ENCODE data around the gene CEP192. TPM values are rescaled to one million over a fixed set of nuclear protein-coding genes. Genes with fewer than 3 reads are reported as not detected.

CEP192 gene
- total RNA-seq, 1 donor from 2014 or later: 13.9 TPM

DNA sequence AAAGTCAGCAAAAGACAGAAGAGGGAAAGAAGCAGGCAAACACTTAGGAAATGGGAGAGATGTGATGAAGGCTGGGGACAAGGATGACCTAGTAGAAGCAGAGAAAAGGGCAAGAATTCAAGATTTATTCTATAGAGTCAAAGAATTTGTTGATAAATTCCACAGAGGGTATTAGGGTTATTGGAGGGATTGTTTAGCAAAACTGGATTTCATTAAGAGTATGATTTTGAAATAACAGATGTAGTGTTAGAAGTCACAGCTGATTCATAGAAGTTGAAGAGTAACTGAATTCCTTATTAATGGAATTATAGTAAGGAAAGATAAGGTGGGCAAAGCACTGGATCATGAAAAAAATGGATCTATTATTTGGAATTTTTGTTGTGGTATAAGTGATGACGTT, 48.6 kb downstream of the CEP192 start:
- Mint-ChIP-seq H3K27ac (ENCODE audit: unreplicated experiment) (no peak overlapping the region), H3K36me3 (ENCODE audit: low read depth, unreplicated experiment) (peaks cover 12% of the 10 kb centered on the region), H3K4me1 (ENCODE audit: low read depth, unreplicated experiment) (peaks cover 7% of the 10 kb centered on the region), H3K9me3 (ENCODE audit: unreplicated experiment) (no peaks in the 10 kb centered on the region), H3K4me3 (ENCODE audit: unreplicated experiment) (no peak overlapping the region), H3K27me3 (ENCODE audit: low read depth, unreplicated experiment) (no peaks in the 10 kb centered on the region)
- no peak overlapping the region for H2AFZ ChIP-seq (ENCODE audit: low read depth, low read length)
- TF ChIP-seq, protein P1, sequence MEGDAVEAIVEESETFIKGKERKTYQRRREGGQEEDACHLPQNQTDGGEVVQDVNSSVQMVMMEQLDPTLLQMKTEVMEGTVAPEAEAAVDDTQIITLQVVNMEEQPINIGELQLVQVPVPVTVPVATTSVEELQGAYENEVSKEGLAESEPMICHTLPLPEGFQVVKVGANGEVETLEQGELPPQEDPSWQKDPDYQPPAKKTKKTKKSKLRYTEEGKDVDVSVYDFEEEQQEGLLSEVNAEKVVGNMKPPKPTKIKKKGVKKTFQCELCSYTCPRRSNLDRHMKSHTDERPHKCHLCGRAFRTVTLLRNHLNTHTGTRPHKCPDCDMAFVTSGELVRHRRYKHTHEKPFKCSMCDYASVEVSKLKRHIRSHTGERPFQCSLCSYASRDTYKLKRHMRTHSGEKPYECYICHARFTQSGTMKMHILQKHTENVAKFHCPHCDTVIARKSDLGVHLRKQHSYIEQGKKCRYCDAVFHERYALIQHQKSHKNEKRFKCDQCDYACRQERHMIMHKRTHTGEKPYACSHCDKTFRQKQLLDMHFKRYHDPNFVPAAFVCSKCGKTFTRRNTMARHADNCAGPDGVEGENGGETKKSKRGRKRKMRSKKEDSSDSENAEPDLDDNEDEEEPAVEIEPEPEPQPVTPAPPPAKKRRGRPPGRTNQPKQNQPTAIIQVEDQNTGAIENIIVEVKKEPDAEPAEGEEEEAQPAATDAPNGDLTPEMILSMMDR (IDR thresholded peaks at IDR 0.05; ENCODE audit: insufficient read depth, low read depth, low read length): no peak
- TF ChIP-seq EZH2 (IDR thresholded peaks at IDR 0.05; ENCODE audit: insufficient read depth, low read length): no peak
- no peaks in the 10 kb centered on the region for H3K4me1 ChIP-seq (ENCODE audit: insufficient read depth, low read length)
- no peaks in the 10 kb centered on the region for H3K9me3 ChIP-seq (ENCODE audit: insufficient read depth, low read depth, low read length)
- no peak overlapping the region for H3K27ac ChIP-seq (ENCODE audit: low read depth, low read length)
- no peak for DNase-seq (ENCODE audit: low read depth)
- no peaks in the 10 kb centered on the region for H3K27me3 ChIP-seq (ENCODE audit: insufficient read depth, low read length)
- H3K36me3 ChIP-seq (ENCODE audit: insufficient read depth, low read length): peaks cover 9% of the 10 kb centered on the region
- peaks cover 3% of the 10 kb centered on the region for H3K79me2 ChIP-seq (ENCODE audit: insufficient read depth, low read length)
- no peaks in the 10 kb centered on the region for H4K20me1 ChIP-seq (ENCODE audit: insufficient read depth, low read length)
- H3K4me3 ChIP-seq (ENCODE audit: insufficient read depth, low read depth, low read length): no peak overlapping the region
- H3K4me2 ChIP-seq (ENCODE audit: low read length): no peak overlapping the region
- H3K9ac ChIP-seq (ENCODE audit: low read length): no peak overlapping the region
- no peak for FAIRE-seq

DNA sequence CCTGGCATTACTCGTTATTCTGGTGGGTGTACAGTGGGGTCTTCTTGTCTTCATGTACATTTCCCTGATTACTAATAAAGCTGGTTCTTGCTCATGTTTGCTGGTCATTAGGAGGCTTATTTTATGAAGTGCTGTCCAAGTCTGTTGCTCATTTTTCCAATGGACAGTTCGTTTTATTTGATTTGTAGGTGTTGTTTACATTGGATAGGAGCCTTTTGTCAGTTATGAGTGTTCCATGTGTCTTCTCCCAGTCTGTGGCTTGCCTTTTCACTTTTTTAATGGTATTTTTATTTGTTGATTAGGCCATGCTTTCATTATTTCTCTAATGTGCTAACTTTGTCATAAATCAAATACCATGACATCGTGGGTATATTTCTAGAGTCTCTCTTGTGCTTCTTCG, 51.9 kb downstream of the CEP192 start:
- FAIRE-seq (no peak), DNase-seq (ENCODE audit: low read depth) (no peak)
- H3K27ac Mint-ChIP-seq (ENCODE audit: unreplicated experiment): no peak overlapping the region
- no peaks in the 10 kb centered on the region for H3K4me1 ChIP-seq (ENCODE audit: insufficient read depth, low read length)
- no peak overlapping the region for H3K4me2 ChIP-seq (ENCODE audit: low read length)
- peaks cover 9% of the 10 kb centered on the region for H3K36me3 Mint-ChIP-seq (ENCODE audit: low read depth, unreplicated experiment)
- H3K4me3 Mint-ChIP-seq (ENCODE audit: unreplicated experiment): no peak overlapping the region
- TF ChIP-seq EZH2 (IDR thresholded peaks at IDR 0.05; ENCODE audit: insufficient read depth, low read length): no peak
- TF ChIP-seq, protein P1 (IDR thresholded peaks at IDR 0.05; ENCODE audit: insufficient read depth, low read depth, low read length): no peak
- H3K27ac ChIP-seq (ENCODE audit: low read depth, low read length): no peak overlapping the region
- no peak overlapping the region for H3K9ac ChIP-seq (ENCODE audit: low read length)
- H3K4me1 Mint-ChIP-seq (ENCODE audit: low read depth, unreplicated experiment): peaks cover 3% of the 10 kb centered on the region
- no peaks in the 10 kb centered on the region for H3K27me3 ChIP-seq (ENCODE audit: insufficient read depth, low read length)
- no peaks in the 10 kb centered on the region for H3K9me3 ChIP-seq (ENCODE audit: insufficient read depth, low read depth, low read length)
- no peaks in the 10 kb centered on the region for H3K9me3 Mint-ChIP-seq (ENCODE audit: unreplicated experiment)
- no peak overlapping the region for H2AFZ ChIP-seq (ENCODE audit: low read depth, low read length)
- no peaks in the 10 kb centered on the region for H4K20me1 ChIP-seq (ENCODE audit: insufficient read depth, low read length)
- H3K27me3 Mint-ChIP-seq (ENCODE audit: low read depth, unreplicated experiment): no peaks in the 10 kb centered on the region
- H3K79me2 ChIP-seq (ENCODE audit: insufficient read depth, low read length): peaks cover 3% of the 10 kb centered on the region
- no peak overlapping the region for H3K4me3 ChIP-seq (ENCODE audit: insufficient read depth, low read depth, low read length)
- peaks cover 11% of the 10 kb centered on the region for H3K36me3 ChIP-seq (ENCODE audit: insufficient read depth, low read length)

DNA sequence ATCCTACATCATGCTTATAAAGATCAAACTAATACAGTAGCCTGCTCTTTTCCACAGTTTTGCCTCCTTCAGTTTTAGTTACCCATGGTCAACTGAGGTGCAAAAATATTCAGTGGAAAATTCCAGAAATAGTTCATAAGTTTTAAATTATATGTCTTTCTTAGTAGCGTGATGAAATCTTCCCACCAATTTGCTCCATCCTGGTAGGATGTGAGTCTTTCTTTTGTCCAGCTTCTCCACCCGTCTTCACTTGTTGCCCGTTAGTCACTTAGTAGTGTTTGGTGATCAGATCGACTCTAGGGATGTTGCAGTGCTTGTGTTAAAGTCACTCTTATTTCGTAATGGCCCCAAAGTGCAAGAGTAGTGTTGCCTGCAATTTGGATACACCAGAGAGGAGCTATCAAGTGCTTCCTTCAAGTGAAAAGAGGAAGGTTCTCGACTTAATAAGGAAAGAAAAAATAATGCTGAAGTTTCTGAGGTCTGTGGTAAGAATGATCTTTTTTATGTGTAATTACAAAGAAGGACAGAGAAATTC, 57.0 kb downstream of the CEP192 start:
- Histone ChIP-seq H3K27me3 (ENCODE audit: insufficient read depth, low read length) (no peaks in the 10 kb centered on the region), H3K79me2 (ENCODE audit: insufficient read depth, low read length) (peaks cover 3% of the 10 kb centered on the region), H3K9me3 (ENCODE audit: insufficient read depth, low read depth, low read length) (no peaks in the 10 kb centered on the region), H2AFZ (ENCODE audit: low read depth, low read length) (no peak overlapping the region), H3K9ac (ENCODE audit: low read length) (no peak overlapping the region), H3K4me2 (ENCODE audit: low read length) (no peak overlapping the region), H3K27ac (ENCODE audit: low read depth, low read length) (no peak overlapping the region), H3K36me3 (ENCODE audit: insufficient read depth, low read length) (peaks cover 23% of the 10 kb centered on the region), H3K4me1 (ENCODE audit: insufficient read depth, low read length) (no peaks in the 10 kb centered on the region), H4K20me1 (ENCODE audit: insufficient read depth, low read length) (no peaks in the 10 kb centered on the region), H3K4me3 (ENCODE audit: insufficient read depth, low read depth, low read length) (no peak overlapping the region)
- Mint-ChIP-seq H3K36me3 (ENCODE audit: low read depth, unreplicated experiment) (peaks cover 8% of the 10 kb centered on the region), H3K9me3 (ENCODE audit: unreplicated experiment) (no peaks in the 10 kb centered on the region), H3K27me3 (ENCODE audit: low read depth, unreplicated experiment) (no peaks in the 10 kb centered on the region), H3K27ac (ENCODE audit: unreplicated experiment) (no peak overlapping the region), H3K4me1 (ENCODE audit: low read depth, unreplicated experiment) (peaks cover 5% of the 10 kb centered on the region), H3K4me3 (ENCODE audit: unreplicated experiment) (no peak overlapping the region)
- no peak for DNase-seq (ENCODE audit: low read depth)
- no peak for FAIRE-seq
- TF ChIP-seq, protein P1 (IDR thresholded peaks at IDR 0.05; ENCODE audit: insufficient read depth, low read depth, low read length): no peak
- no peak for TF ChIP-seq EZH2 (IDR thresholded peaks at IDR 0.05; ENCODE audit: insufficient read depth, low read length)
